KBM-7 (cell line): ENCODE measurements around the gene CAMTA1.

Source experiments
- DNase-seq: peaks from one replicate; pipeline ENCODE4 v3.0.0-alpha.2; 2015
- in situ Hi-C: fragments of 300-500 bp; cut with MboI; formaldehyde crosslinking; loops from 2 replicates; pipeline ENCODE4 v1.14.3; 2020; ENCODE audit warnings: low sequenced_read_pairs, low pct_unique_long_range_greater_than_20kb, mixed read lengths

The CAMTA1 gene

GRCh38 chr1:6939363-6939762 lies 154.1 kb downstream of the CAMTA1 start:
- in situ Hi-C loops, result no loop called here
- DNase-seq, result no peak

- DNase-seq, result no peak
- in situ Hi-C loops, result no loop called here
Measured at GRCh38 chr1:6941786-6942185, 156.5 kb downstream of the CAMTA1 start.

- DNase-seq, result no peak
- in situ Hi-C loops, result no loop called here
Measured at GRCh38 chr1:6942990-6943389, 157.7 kb downstream of the CAMTA1 start.

GRCh38 chr1:6944434-6944833 lies 159.2 kb downstream of the CAMTA1 start:
- in situ Hi-C loops, result no loop called here
- no peak for DNase-seq

GRCh38 chr1:6947952-6948351 lies 162.7 kb downstream of the CAMTA1 start:
- DNase-seq, result no peak
- in situ Hi-C loops, result no loop called here

- no peak for DNase-seq
Measured at GRCh38 chr1:6948416-6948815, 163.2 kb downstream of the CAMTA1 start.

GRCh38 chr1:6948861-6949260 lies 163.6 kb downstream of the CAMTA1 start:
- in situ Hi-C loops, result no loop called here
- no peak for DNase-seq

More at GRCh38 chr1:6948416-6948815, 163.2 kb downstream of the CAMTA1 start:
- in situ Hi-C loops, result no loop called here

GRCh38 chr1:6950001-6950765 lies 164.9 kb downstream of the CAMTA1 start:
- in situ Hi-C loops, result no loop called here
- no peak for DNase-seq

- in situ Hi-C loops, result no loop called here
- DNase-seq, result no peak
Measured at GRCh38 chr1:6951536-6951935, 166.3 kb downstream of the CAMTA1 start.

- in situ Hi-C loops, result no loop called here
- no peak for DNase-seq
Measured at GRCh38 chr1:6953216-6953615, 168.0 kb downstream of the CAMTA1 start.

- no peak for DNase-seq
- in situ Hi-C loops, result no loop called here
Measured at GRCh38 chr1:6953907-6954364, 168.7 kb downstream of the CAMTA1 start.

- in situ Hi-C loops, result no loop called here
Measured at GRCh38 chr1:6954591-6954990, 169.3 kb downstream of the CAMTA1 start.

GRCh38 chr1:6955357-6956094 lies 170.3 kb downstream of the CAMTA1 start:
- no peak for DNase-seq
- in situ Hi-C loops, result no loop called here

More at GRCh38 chr1:6954591-6954990, 169.3 kb downstream of the CAMTA1 start:
- DNase-seq, result no peak

- in situ Hi-C loops, result no loop called here
- no peak for DNase-seq
Measured at GRCh38 chr1:6956488-6957159, 171.4 kb downstream of the CAMTA1 start.

GRCh38 chr1:6957341-6957740 lies 172.1 kb downstream of the CAMTA1 start:
- in situ Hi-C loops, result no loop called here
- no peak for DNase-seq

GRCh38 chr1:6958407-6959030 lies 173.3 kb downstream of the CAMTA1 start:
- DNase-seq, result no peak
- in situ Hi-C loops, result no loop called here

GRCh38 chr1:6959491-6959890 lies 174.2 kb downstream of the CAMTA1 start:
- DNase-seq, result no peak

GRCh38 chr1:6960291-6960811 lies 175.1 kb downstream of the CAMTA1 start:
- no peak for DNase-seq
- in situ Hi-C loops, result no loop called here

More at GRCh38 chr1:6959491-6959890, 174.2 kb downstream of the CAMTA1 start:
- in situ Hi-C loops, result no loop called here

GRCh38 chr1:6960860-6961259 lies 175.6 kb downstream of the CAMTA1 start:
- DNase-seq, result no peak
- in situ Hi-C loops, result no loop called here
